ENCODE measurements around the gene ICE2. TPM values are rescaled to one million over a fixed set of nuclear protein-coding genes. Genes with fewer than 3 reads are reported as not detected.

The ICE2 gene
- total RNA-seq, 1 donor = 26.4 TPM

- H3K4me2 ChIP-seq (ENCODE audit: insufficient read depth, low read length) = no peak overlapping the region
Measured at GRCh38 chr15:60369696-60370095, 109.2 kb downstream of the ICE2 start.

More at GRCh38 chr15:60369696-60370095, 109.2 kb downstream of the ICE2 start:
- peaks cover 57% of the 10 kb centered on the region for H3K4me1 ChIP-seq (ENCODE audit: insufficient read depth, low read length)
- no peaks in the 10 kb centered on the region for H3K27me3 ChIP-seq (ENCODE audit: insufficient read depth, low read length)
- peak overlapping the region; percentile 96 for H3K27ac ChIP-seq (ENCODE audit: low read depth, low read length)
- DNase-seq (ENCODE audit: insufficient read length, low spot score, missing footprints) = no peak
- no peak for TF ChIP-seq CTCF (IDR thresholded peaks at IDR 0.05; ENCODE audit: extremely low read depth, low read depth, low read length)
- no peaks in the 10 kb centered on the region for H3K9me3 ChIP-seq (ENCODE audit: low read depth, low read length)
- peaks cover 15% of the 10 kb centered on the region for H4K20me1 ChIP-seq (ENCODE audit: insufficient read depth, low read length)
- peaks cover 57% of the 10 kb centered on the region for H3K79me2 ChIP-seq (ENCODE audit: insufficient read depth, low read length)
- H3K4me3 ChIP-seq (ENCODE audit: insufficient read depth, low read length) = no peak overlapping the region
- peaks cover 64% of the 10 kb centered on the region for H3K36me3 ChIP-seq (ENCODE audit: insufficient read depth, low read length)
- no peak overlapping the region for H2AFZ ChIP-seq (ENCODE audit: low read length)

Small RNA genes lying within 50 kb of the gene (small RNA-seq; reads per million reads assigned to genes)
- gene AC087385.3 = not detected

Other genes with a start within 250 kb of the ICE2 start
- 2,826 and 3,042 TPM in 2 replicates for gene ANXA2, start 81.2 kb downstream of the ICE2 start, total RNA-seq

Data from osteoblast (primary cell).